ENCODE results near the gene AMACR.
"Not testable (repeated sequence)": the region's sequence is repeated elsewhere in the genome, so short reads cannot be mapped to it uniquely, and the experiment has no call there.

AMACR gene

GRCh38 chr5:33964132-33964700 is 43.6 kb downstream of the AMACR start:
- no peak for DNase-seq

- no peak for DNase-seq
Measured at GRCh38 chr5:33958176-33958575, 49.7 kb downstream of the AMACR start.

GRCh38 chr5:33957577-33958150 is 50.2 kb downstream of the AMACR start:
- DNase-seq: no peak

- not testable (repeated sequence) for DNase-seq
Measured at GRCh38 chr5:33952175-33952574, 55.7 kb downstream of the AMACR start.

GRCh38 chr5:33944543-33945132 is 63.2 kb downstream of the AMACR start:
- DNase-seq: no peak

GRCh38 chr5:33941090-33941489 is 66.8 kb downstream of the AMACR start:
- DNase-seq: no peak

GRCh38 chr5:33939556-33940262 is 68.1 kb downstream of the AMACR start:
- DNase-seq: no peak

- DNase-seq: no peak
Measured at GRCh38 chr5:33938881-33939280, 69.0 kb downstream of the AMACR start.

GRCh38 chr5:33938507-33938796 is 69.4 kb downstream of the AMACR start:
- DNase-seq: no peak

GRCh38 chr5:33937707-33938506 is 69.9 kb downstream of the AMACR start:
- DNase-seq: no peak

GRCh38 chr5:33937017-33937706 is 70.7 kb downstream of the AMACR start:
- DNase-seq: no peak

GRCh38 chr5:33936381-33937016 is 71.4 kb downstream of the AMACR start, which contains the start of gene RXFP3:
RXFP3 (plus strand) TSS chr5:33936386; CDS start chr5:33936741, 355 bp downstream.
- no peak for DNase-seq
